Lower leg skin (tissue), 4 donors: ENCODE results near the gene LAYN. TPM values are rescaled to one million over a fixed set of nuclear protein-coding genes. Genes with fewer than 3 reads are reported as not detected.

Experiments used
- DNase-seq, 2 donors: peaks; one replicate each; pipeline ENCODE4 v3.0.0-alpha.2; 2019; ENCODE audit warnings: low spot score in 2 of 2
- H3K4me3 ChIP-seq: fragments of 200-600 bp; sonication (generic); 2 replicates; pipeline ENCODE4 v1.5.1; 2017; ENCODE audit warnings: mild to moderate bottlenecking, low read depth; ENCODE audit not compliant: poor library complexity, severe bottlenecking
- CTCF ChIP-seq, 3 donors: fragments of 450-650 bp; IDR thresholded peaks; one replicate each; pipeline ENCODE4 v1.5.1; 2016; ENCODE audit warnings: antibody characterized with exemption in 3 of 3, mild to moderate bottlenecking in 3 of 3, moderate library complexity in 2 of 3
- POLR2A ChIP-seq, 2 donors: fragments of 450-650 bp; IDR thresholded peaks; one replicate each; pipeline ENCODE4 v1.6.1; 2016 to 2017; ENCODE audit warnings: antibody characterized with exemption in 2 of 2, mild to moderate bottlenecking in 1 of 2, moderate library complexity in 1 of 2
- WGBS, 2 donors: methylation state at CpG; one replicate each; pipeline ENCODE4 v1.1.5; 2018; 5-methylcytosine and 5-hydroxymethylcytosine counted together
- intact Hi-C: fragments of 100-400 bp; cut with DNase I; formaldehyde crosslinking; loops from one replicate; pipeline ENCODE4 v1.15.0; 2023; ENCODE audit warnings: low total_unique reads
- total RNA-seq, 4 donors: library from RNA; depleted of rRNA; stranded (reverse); fragments of >200 nt; gene quantifications; one replicate each; pipeline ENCODE4 v1.1.0, GENCODE V29; 2016

The LAYN gene
- total RNA-seq, 4 donors from 2014 or later = 1.9 to 3.0 (median 2.1) TPM

- 32 to 36% methylated on average over 2 of the region's 2 CpGs for WGBS, 2 donors
- DNase-seq = no peak
- intact Hi-C loops = no loop called here
- no peak overlapping the region for H3K4me3 ChIP-seq
- TF ChIP-seq POLR2A (IDR thresholded peaks at IDR 0.05) = no peak
- no peak for TF ChIP-seq CTCF (IDR thresholded peaks at IDR 0.05)
These were observed 58.0 kb downstream of the LAYN start for GRCh38 chr11:111598559-111598958.

GRCh38 chr11:111601636-111601978, 61.1 kb downstream of the LAYN start:
- peak overlapping the region; percentile 11 for H3K4me3 ChIP-seq
- DNase-seq = no peak
- intact Hi-C loops = loop anchor here (2.0 kb wide), 1 partner anchor 175 kb away; no protein-coding TSS in a partner anchor
- no peak for TF ChIP-seq POLR2A (IDR thresholded peaks at IDR 0.05)
- no peak for TF ChIP-seq CTCF (IDR thresholded peaks at IDR 0.05)
- WGBS, 2 donors = 5 to 11% methylated on average over 9 of the region's 9 CpGs

GRCh38 chr11:111601979-111602864, 61.7 kb downstream of the LAYN start, which contains the start of gene SIK2:
SIK2 (plus strand) TSS chr11:111602449; CDS start chr11:111602564, 115 bp downstream.
- peak; percentile 88 to 99 for DNase-seq
- TF ChIP-seq CTCF (IDR thresholded peaks at IDR 0.05) = peak in 1 of 3 donors; percentile 82
- no peak for TF ChIP-seq POLR2A (IDR thresholded peaks at IDR 0.05)
- WGBS, 2 donors = 0 to 1% methylated on average over 26 to 70 of the region's 100 CpGs
- intact Hi-C loops = loop anchor here (2.0 kb wide), 1 partner anchor 175 kb away; no protein-coding TSS in a partner anchor
- peak within 1 kb of the TSS; percentile 79 for H3K4me3 ChIP-seq

- intact Hi-C loops = no loop called here
- TF ChIP-seq CTCF (IDR thresholded peaks at IDR 0.05) (no peak), POLR2A (IDR thresholded peaks at IDR 0.05) (no peak)
- peak overlapping the region; percentile 79 for H3K4me3 ChIP-seq
- peak in 1 of 2 donors; percentile 31 for DNase-seq
- 2 to 3% methylated on average over 16 to 36 of the region's 44 CpGs for WGBS, 2 donors
These were observed 62.5 kb downstream of the LAYN start for GRCh38 chr11:111602865-111603610.

- peak overlapping the region; percentile 79 for H3K4me3 ChIP-seq
- TF ChIP-seq CTCF (IDR thresholded peaks at IDR 0.05) = no peak
- TF ChIP-seq POLR2A (IDR thresholded peaks at IDR 0.05) = no peak
- no peak for DNase-seq
- 5 to 6% methylated on average over 7 of the region's 7 CpGs for WGBS, 2 donors
- intact Hi-C loops = no loop called here
These were observed 63.2 kb downstream of the LAYN start for GRCh38 chr11:111603611-111604130.
